ENCODE measurements around the gene SGCA.

Gene SGCA

DNA sequence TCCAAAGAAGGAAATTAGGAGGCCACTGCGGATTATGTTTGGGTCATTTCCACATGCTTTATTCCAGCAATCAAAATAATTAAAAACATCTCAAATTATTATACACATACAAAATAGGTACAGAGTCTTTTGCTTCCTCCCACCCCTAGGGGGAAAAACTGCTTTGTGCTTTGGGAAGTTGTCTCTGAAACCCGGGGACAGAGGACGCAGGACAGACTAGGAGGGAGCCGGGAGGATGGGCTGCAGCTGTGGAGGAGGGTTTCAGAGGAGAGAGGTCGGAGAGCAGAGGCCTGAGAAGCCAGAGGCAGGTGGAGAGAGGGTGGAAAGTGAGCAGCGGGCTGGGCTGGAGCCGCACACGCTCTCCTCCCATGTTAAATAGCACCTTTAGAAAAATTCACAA is 18.3 kb downstream of the SGCA start:
- DNase-seq = no peak

DNA sequence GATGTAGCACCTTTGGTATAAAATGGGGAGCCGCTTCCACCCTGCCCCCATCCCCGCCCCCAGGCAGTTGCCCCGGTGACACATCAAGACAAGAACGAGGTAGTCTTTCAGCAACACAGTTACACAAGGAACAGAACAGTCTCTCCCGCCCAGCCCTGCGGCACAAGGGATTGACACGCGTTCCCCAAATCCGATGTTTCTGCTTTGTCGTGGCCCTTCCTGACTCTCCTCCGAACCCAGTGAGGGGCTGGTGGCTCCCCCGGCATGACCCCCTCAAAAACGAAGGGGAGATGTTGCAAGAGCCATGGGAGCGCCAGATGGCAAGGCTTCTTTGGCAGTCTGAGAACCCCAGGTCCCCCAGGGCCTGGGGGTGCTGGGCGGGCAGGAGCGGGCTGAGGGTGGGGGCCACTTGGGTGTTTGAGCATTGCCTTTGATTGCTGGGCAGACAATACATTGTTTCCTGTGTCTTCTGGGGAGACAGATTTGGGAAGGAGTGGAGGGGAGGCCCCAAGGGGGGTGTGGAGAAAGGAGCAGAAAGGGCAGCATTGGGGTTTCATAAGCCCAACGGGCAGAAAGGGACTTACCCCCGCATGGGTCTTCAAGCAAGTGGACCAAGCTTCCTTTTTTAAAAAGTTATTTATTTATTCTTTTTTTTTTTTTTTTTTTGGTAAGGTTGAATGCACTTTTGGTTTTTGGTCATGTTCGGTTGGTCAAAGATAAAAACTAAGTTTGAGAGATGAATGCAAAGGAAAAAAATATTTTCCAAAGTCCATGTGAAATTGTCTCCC is 19.0 kb downstream of the SGCA start:
- no peak for DNase-seq

DNA sequence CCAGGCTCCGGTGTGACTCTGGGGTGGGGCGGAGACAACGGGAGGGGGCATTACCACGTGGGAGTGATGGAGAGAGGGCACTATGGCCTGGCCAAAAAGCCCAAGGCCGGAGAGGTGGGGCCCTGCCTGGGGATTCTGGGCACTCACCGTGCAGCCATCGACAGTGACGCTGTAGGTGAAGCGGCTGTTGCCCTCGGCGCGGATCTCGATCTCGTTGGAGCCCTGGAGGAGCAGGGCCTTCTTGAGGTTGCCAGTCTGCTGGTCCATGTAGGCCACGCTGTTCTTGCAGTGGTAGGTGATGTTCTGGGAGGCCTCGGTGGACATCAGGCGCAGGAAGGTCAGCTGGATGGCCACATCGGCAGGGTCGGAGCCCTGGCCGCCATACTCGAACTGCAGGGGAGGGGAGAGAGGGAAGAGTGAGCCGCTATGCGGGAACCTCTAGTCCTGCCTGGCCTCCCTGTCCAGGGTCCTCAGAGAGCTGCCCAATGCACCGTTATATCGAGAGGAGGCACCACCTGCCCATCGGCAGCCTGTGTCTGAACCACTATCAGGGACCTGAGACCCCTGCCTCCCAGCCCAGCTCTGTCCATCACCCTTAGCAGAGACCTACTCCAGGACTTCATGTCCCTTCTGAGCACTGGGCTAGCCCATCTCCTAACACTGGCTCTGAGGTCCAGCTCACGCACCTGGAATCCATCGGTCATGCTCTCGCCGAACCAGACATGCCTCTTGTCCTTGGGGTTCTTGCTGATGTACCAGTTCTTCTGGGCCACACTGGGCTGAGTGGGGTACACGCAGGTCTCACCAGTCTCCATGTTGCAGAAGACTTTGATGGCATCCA is 20.0 kb downstream of the SGCA start:
- no peak for DNase-seq

DNA sequence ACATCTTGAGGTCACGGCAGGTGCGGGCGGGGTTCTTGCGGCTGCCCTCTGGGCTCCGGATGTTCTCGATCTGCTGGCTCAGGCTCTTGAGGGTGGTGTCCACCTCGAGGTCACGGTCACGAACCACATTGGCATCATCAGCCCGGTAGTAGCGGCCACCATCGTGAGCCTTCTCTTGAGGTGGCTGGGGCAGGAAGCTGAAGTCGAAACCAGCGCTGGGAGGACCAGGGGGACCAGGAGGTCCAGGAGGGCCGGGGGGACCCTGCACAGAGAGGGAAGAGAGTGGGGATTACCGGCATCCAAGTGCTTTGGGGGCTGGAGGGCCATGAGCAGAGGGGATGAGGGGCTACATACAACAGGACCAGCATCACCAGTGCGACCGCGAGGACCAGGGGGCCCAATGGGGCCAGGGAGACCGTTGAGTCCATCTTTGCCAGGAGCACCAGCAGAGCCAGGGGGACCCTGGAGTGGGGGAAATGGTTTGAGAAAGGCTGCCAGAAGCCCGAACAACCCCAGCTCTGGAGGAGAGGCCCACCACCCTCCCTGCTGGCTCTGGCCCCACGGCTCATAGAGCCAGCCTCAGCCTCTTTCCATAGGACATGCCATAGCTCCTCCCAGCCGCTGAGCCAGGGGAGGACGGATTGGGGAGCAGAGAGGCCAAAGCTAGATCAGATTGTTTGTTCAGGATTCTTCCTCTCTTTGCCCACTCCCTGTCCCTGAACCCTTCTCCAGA is 21.0 kb downstream of the SGCA start:
- no peak for DNase-seq

DNA sequence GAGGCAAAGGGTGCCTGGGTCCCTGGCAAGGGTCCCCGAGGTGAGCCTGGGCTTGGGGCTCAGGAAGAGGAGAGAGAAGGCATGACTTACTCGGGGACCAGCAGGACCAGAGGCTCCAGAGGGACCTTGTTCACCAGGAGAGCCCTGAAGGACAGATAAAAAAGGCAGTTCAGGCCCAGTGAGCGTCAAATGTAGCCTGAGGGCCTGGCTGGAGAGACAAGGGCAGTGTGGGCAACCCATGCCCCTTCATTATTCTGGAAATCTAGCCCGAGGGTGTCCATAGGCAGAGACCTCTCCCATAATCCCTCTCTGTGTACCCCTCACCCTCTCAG is 21.6 kb downstream of the SGCA start:
- DNase-seq = no peak

- no peak for DNase-seq
Observed at GRCh38 chr17:50187751-50188530, 22.1 kb downstream of the SGCA start.

DNA sequence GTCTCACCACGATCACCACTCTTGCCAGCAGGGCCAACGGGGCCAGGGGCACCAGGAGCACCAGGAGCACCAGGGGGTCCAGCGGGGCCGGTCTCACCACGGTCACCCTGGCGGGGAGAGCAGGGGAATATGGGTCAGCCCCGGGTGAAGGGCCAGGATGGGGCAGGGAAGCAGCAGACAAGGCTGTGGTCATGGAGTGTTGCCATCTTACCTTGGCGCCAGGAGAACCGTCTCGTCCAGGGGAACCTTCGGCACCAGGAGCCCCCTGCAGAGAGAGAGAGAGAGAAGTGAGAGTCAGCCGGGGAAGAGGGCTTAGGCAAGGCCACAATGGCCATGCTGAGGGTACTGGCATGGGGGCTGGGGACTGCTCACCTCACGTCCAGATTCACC is 22.7 kb downstream of the SGCA start:
- DNase-seq = no peak

- DNase-seq = no peak
Observed at GRCh38 chr17:50188921-50189549, 23.2 kb downstream of the SGCA start.

DNA sequence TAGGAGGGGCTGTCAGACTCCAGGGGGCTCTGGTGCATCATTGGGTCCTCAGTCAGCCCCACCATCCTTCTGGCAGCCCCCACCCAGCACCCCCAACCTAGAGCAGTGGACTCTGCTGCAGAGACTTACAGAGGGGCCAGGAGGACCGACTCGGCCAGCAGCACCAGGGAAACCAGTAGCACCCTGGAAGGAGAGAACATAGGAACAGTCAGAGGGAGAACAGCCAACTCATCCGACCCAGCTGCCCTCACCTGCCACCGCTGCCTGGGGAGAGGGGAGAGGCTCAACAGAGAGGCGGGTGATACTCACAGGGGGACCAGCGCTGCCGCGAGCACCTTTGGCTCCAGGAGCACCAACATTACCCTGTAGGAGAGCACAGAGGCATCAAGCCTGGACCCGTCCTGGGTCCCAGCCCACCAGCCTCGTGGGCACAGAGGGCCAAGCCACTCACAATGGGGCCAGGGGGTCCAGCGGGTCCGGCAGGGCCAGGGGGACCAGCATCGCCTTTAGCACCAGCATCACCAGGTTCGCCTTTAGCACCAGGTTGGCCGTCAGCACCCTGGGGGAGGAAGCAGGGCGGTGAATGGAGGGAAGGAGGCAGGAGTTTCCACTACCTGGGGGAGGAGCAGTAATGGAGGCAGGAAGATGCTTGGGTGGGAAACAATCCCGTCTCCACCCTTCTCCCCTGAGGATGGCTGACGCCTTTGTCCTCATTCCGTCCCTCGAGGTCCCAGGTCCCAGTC is 23.9 kb downstream of the SGCA start:
- no peak for DNase-seq

GRCh38 chr17:50190293-50190602 is 24.4 kb downstream of the SGCA start:
- no peak for DNase-seq

GRCh38 chr17:50190603-50191358 is 25.0 kb downstream of the SGCA start:
- DNase-seq = no peak

DNA sequence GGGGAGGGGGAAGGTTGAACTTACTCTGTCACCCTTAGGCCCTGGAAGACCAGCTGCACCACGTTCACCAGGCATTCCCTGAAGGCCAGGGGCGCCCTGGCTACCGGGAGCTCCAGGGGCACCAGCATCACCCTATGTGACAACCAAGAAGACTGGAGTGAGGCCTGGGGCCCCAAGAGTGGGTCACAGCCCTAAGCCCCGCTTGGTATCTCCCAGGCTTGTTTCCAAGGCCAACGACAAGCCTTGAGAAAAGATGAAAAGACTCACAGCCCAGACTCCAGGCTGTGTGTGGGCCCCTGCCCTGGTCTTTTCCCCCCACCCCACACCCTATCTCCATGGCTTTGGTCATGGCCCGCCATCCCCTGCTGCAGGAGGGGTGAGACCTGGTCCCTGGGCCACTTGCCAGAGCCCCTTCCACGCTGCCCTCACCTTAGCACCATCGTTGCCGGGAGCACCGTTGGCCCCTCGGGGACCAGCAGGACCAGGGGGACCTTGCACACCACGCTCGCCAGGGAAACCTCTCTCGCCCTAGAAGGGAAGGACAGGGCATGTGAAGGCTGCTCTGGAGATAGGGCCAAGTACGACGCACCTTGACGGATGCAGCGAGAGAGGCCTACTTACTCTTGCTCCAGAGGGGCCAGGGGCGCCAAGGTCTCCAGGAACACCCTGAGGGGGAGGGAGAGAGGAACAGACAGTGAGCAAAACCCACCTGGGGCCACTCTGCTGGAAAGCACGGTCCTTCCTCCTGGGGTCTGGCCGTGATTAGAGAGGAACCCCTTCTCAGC is 25.7 kb downstream of the SGCA start:
- no peak for DNase-seq

- DNase-seq = no peak
Observed at GRCh38 chr17:50192144-50192617, 26.4 kb downstream of the SGCA start.

DNA sequence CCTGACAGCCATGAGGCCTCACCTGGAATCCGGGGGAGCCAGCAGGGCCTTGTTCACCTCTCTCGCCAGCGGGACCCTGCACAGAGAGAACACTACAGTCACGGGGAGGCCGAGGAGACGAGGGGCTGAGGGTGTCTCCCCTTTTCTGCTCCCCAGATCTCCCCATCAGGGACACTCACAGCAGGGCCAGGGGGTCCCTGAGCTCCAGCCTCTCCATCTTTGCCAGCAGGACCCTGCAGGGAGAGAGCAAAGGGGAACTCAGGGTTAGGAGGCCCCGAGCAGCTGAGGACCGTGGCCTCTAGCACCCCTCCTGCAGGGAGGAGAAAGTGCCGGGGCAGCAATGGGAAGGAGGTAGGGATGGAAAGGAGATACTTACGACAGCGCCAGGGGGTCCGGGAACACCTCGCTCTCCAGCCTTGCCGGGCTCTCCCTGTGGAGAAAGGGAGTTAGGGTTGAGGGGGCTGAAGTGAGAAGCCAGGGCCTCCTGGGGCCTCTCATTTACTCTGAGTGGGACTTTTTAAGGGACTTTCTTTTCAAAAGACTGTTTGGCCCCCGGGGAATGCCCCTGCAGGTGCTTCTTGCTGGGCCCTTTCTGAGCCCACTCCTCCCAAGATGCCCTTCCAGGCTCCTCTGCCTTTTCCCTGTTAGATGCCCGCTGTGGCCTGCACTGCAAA is 26.9 kb downstream of the SGCA start:
- DNase-seq = no peak

- DNase-seq = no peak
Observed at GRCh38 chr17:50194140-50194933, 28.5 kb downstream of the SGCA start.

DNA sequence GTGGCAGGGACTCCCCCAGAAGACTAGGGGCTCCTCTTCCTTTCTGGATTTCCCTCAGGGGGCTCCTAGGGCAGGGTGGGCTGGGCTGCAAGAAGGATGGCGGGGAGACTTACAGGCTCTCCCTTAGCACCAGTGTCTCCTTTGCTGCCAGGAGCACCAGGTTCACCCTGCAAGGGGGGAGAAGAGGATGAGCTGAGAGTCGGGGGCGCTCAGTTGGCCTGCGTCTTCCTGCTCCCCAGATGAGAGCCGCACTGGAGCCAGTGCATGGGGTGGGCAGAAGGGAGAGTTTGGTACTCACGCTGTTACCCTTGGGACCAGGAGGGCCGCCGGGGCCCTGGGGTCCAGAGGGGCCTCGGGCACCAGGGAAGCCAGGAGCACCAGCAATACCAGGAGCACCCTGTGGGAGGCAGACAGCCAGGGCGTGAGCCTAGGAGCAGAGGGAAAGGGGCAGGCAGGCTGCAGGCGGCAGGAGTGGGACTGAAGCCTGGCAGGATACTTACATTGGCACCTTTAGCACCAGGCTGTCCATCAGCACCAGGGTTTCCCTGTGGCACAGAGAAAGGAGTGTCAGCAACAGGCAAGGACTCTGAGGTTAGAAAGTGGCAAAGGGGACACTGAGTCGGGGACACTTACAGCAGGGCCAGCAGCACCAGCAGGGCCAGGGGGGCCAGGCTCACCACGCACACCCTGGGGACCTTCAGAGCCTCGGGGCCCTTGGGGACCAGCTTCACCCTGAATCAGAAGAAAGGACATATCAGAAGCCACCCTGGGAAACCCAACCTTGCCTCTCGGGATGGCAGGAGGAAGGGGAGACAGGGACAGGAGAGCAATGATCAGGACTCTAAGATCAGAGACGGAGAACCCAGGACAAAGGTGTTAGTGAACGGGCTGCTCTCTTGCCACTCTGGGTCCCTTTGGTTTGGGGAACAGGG is 29.4 kb downstream of the SGCA start:
- DNase-seq = no peak

DNA sequence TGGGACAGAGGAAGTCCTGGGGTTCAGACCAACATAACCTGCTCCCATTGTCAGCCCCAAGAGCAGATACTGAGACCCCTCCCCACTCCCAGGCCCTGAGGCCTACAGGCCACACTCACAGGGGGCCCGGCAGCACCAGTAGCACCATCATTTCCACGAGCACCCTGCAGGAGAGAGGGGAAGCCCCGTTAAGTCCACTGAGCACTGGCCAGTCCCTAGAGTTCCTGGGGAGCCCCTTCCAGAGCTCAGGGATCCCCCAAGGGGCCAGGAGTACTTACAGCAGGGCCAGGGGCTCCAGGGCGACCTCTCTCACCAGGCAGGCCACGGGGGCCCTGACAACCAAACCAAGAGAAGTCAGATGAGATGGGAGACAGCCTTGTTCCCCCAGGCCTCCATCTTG is 30.2 kb downstream of the SGCA start:
- DNase-seq = no peak

DNA sequence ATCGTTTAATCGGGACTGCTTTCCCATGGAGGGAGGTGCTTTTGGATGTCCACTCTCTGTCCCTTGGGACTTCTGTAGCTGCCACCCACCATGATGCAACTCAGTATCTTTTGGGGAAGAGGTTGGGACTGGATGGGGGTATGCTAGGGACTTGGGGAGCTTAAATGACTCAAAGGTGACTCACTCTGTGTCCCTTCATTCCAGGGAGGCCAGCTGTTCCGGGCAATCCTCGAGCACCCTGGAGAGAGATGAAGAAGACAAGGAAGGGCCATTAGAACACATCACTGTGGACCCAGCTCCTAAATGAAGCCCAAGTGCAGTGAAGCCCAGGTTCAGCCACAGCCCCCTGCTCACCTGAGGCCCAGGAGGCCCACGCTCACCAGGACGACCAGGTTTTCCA is 31.0 kb downstream of the SGCA start:
- no peak for DNase-seq

All from stimulated activated CD4-positive, alpha-beta T cell treated with anti-CD3 and anti-CD28 coated beads, Interleukin-2, amount 100 ng/mL, for 24 hours (primary cell).